HEK293 (cell line): Measurements from ENCODE around the gene DOCK1.

ENCODE experiments used
- YY1 ChIP-seq: fragments of 450-650 bp; formaldehyde crosslinking; IDR thresholded peaks from 2 replicates; pipeline ENCODE4 v1.5.1; 2018; ENCODE audit warnings: missing biosample characterization, missing genetic modification characterization
- ZIC2 ChIP-seq: fragments of 450-650 bp; formaldehyde crosslinking; IDR thresholded peaks from 2 replicates; pipeline ENCODE4 v1.5.1; 2016; ENCODE audit warnings: missing biosample characterization, missing genetic modification characterization
- ZNF175 ChIP-seq: fragments of 450-650 bp; formaldehyde crosslinking; IDR thresholded peaks from 2 replicates; pipeline ENCODE4 v1.5.1; 2016; ENCODE audit warnings: missing biosample characterization, missing genetic modification characterization
- ZNF302 ChIP-seq: fragments of 450-650 bp; formaldehyde crosslinking; IDR thresholded peaks from 2 replicates; pipeline ENCODE4 v1.5.1; 2016; ENCODE audit warnings: missing biosample characterization, missing genetic modification characterization, low read depth
- ZNF433 ChIP-seq: fragments of 450-650 bp; formaldehyde crosslinking; IDR thresholded peaks from 2 replicates; pipeline ENCODE4 v1.5.1; 2016; ENCODE audit warnings: missing biosample characterization, missing genetic modification characterization, low read depth
- ZNF514 ChIP-seq: fragments of 450-650 bp; formaldehyde crosslinking; IDR thresholded peaks from 2 replicates; pipeline ENCODE4 v1.5.1; 2016; ENCODE audit warnings: missing biosample characterization, missing genetic modification characterization
- ZNF555 ChIP-seq: fragments of 450-650 bp; formaldehyde crosslinking; conservative IDR thresholded peaks from 2 replicates; pipeline ENCODE4 v1.5.1; 2017; ENCODE audit warnings: missing biosample characterization, mild to moderate bottlenecking, missing genetic modification characterization, inconsistent platforms
- ZNF830 ChIP-seq: fragments of 450-650 bp; IDR thresholded peaks from 2 replicates; pipeline ENCODE4 v1.5.0; 2018; ENCODE audit warnings: missing biosample characterization, missing genetic modification characterization, low read depth, mild to moderate bottlenecking, moderate library complexity
- TF ChIP-seq, protein P1 (sequence below): sonication (generic); formaldehyde crosslinking; IDR thresholded peaks from 2 replicates; pipeline ENCODE4 v1.8.1; 2022; ENCODE audit warnings: mild to moderate bottlenecking, moderate library complexity, missing genetic modification reagents
- TF ChIP-seq, protein P2 (sequence below): fragments of 450-650 bp; formaldehyde crosslinking; IDR thresholded peaks from 2 replicates; pipeline ENCODE4 v1.5.1; 2016; ENCODE audit warnings: missing biosample characterization, missing genetic modification characterization
- TF ChIP-seq, protein P3 (sequence below): fragments of 450-650 bp; formaldehyde crosslinking; IDR thresholded peaks from 2 replicates; pipeline ENCODE4 v1.5.1; 2016; ENCODE audit warnings: missing biosample characterization, missing genetic modification characterization
- TF ChIP-seq, protein P4 (sequence below): fragments of 450-650 bp; formaldehyde crosslinking; IDR thresholded peaks from 2 replicates; pipeline ENCODE4 v1.5.1; 2016; ENCODE audit warnings: missing biosample characterization, missing genetic modification characterization
- TF ChIP-seq, protein P5 (sequence below): fragments of 450-650 bp; formaldehyde crosslinking; IDR thresholded peaks from 2 replicates; pipeline ENCODE4 v1.5.1; 2016; ENCODE audit warnings: missing biosample characterization, missing genetic modification characterization
- TF ChIP-seq, protein P6 (sequence below): fragments of 450-650 bp; formaldehyde crosslinking; IDR thresholded peaks from 2 replicates; pipeline ENCODE4 v1.5.1; 2016; ENCODE audit warnings: missing biosample characterization, missing genetic modification characterization

DNA sequence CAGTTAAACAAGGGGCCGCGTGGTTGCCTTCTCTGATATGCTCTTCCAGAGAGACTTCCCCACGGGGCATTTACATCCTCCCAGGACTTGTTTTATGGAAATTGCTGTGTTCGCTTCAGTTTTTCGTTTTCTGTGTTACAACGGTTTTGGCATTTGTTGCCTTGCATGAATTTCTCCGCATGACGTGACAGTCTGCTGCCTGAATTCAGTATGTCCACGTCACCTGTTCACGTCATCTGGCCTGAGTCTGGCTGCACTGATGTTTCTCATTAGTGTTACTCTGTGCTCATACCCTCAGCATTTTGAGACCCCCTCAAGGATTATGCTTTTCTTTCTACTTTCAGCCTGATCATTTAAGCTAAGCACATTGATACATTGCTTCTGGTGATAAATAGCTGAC, 340.2 kb downstream of the DOCK1 start:
- TF ChIP-seq ZIC2 (tag by site-specific recombination) = no peak
- no peak for TF ChIP-seq ZNF514 (tag by site-specific recombination)
- no peak for TF ChIP-seq ZNF433 (tag by site-specific recombination)
- TF ChIP-seq, protein P1, sequence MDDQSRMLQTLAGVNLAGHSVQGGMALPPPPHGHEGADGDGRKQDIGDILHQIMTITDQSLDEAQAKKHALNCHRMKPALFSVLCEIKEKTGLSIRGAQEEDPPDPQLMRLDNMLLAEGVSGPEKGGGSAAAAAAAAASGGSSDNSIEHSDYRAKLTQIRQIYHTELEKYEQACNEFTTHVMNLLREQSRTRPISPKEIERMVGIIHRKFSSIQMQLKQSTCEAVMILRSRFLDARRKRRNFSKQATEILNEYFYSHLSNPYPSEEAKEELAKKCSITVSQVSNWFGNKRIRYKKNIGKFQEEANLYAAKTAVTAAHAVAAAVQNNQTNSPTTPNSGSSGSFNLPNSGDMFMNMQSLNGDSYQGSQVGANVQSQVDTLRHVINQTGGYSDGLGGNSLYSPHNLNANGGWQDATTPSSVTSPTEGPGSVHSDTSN = no peak
- TF ChIP-seq, protein P2, sequence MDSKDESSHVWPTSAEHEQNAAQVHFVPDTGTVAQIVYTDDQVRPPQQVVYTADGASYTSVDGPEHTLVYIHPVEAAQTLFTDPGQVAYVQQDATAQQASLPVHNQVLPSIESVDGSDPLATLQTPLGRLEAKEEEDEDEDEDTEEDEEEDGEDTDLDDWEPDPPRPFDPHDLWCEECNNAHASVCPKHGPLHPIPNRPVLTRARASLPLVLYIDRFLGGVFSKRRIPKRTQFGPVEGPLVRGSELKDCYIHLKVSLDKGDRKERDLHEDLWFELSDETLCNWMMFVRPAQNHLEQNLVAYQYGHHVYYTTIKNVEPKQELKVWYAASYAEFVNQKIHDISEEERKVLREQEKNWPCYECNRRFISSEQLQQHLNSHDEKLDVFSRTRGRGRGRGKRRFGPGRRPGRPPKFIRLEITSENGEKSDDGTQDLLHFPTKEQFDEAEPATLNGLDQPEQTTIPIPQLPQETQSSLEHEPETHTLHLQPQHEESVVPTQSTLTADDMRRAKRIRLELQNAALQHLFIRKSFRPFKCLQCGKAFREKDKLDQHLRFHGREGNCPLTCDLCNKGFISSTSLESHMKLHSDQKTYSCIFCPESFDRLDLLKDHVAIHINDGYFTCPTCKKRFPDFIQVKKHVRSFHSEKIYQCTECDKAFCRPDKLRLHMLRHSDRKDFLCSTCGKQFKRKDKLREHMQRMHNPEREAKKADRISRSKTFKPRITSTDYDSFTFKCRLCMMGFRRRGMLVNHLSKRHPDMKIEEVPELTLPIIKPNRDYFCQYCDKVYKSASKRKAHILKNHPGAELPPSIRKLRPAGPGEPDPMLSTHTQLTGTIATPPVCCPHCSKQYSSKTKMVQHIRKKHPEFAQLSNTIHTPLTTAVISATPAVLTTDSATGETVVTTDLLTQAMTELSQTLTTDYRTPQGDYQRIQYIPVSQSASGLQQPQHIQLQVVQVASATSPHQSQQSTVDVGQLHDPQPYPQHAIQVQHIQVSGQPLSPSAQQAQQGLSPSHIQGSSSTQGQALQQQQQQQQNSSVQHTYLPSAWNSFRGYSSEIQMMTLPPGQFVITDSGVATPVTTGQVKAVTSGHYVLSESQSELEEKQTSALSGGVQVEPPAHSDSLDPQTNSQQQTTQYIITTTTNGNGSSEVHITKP (tag by site-specific recombination) = no peak
- TF ChIP-seq ZNF555 (tag by site-specific recombination) = no peak
- TF ChIP-seq, protein P3, sequence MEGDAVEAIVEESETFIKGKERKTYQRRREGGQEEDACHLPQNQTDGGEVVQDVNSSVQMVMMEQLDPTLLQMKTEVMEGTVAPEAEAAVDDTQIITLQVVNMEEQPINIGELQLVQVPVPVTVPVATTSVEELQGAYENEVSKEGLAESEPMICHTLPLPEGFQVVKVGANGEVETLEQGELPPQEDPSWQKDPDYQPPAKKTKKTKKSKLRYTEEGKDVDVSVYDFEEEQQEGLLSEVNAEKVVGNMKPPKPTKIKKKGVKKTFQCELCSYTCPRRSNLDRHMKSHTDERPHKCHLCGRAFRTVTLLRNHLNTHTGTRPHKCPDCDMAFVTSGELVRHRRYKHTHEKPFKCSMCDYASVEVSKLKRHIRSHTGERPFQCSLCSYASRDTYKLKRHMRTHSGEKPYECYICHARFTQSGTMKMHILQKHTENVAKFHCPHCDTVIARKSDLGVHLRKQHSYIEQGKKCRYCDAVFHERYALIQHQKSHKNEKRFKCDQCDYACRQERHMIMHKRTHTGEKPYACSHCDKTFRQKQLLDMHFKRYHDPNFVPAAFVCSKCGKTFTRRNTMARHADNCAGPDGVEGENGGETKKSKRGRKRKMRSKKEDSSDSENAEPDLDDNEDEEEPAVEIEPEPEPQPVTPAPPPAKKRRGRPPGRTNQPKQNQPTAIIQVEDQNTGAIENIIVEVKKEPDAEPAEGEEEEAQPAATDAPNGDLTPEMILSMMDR (tag by site-specific recombination) = no peak
- no peak for TF ChIP-seq ZNF830
- TF ChIP-seq, protein P4, sequence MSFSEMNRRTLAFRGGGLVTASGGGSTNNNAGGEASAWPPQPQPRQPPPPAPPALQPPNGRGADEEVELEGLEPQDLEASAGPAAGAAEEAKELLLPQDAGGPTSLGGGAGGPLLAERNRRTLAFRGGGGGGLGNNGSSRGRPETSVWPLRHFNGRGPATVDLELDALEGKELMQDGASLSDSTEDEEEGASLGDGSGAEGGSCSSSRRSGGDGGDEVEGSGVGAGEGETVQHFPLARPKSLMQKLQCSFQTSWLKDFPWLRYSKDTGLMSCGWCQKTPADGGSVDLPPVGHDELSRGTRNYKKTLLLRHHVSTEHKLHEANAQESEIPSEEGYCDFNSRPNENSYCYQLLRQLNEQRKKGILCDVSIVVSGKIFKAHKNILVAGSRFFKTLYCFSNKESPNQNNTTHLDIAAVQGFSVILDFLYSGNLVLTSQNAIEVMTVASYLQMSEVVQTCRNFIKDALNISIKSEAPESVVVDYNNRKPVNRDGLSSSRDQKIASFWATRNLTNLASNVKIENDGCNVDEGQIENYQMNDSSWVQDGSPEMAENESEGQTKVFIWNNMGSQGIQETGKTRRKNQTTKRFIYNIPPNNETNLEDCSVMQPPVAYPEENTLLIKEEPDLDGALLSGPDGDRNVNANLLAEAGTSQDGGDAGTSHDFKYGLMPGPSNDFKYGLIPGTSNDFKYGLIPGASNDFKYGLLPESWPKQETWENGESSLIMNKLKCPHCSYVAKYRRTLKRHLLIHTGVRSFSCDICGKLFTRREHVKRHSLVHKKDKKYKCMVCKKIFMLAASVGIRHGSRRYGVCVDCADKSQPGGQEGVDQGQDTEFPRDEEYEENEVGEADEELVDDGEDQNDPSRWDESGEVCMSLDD (tag by site-specific recombination) = no peak
- TF ChIP-seq ZNF175 (tag by site-specific recombination) = no peak
- no peak for TF ChIP-seq ZNF302 (tag by site-specific recombination)
- TF ChIP-seq, protein P5, sequence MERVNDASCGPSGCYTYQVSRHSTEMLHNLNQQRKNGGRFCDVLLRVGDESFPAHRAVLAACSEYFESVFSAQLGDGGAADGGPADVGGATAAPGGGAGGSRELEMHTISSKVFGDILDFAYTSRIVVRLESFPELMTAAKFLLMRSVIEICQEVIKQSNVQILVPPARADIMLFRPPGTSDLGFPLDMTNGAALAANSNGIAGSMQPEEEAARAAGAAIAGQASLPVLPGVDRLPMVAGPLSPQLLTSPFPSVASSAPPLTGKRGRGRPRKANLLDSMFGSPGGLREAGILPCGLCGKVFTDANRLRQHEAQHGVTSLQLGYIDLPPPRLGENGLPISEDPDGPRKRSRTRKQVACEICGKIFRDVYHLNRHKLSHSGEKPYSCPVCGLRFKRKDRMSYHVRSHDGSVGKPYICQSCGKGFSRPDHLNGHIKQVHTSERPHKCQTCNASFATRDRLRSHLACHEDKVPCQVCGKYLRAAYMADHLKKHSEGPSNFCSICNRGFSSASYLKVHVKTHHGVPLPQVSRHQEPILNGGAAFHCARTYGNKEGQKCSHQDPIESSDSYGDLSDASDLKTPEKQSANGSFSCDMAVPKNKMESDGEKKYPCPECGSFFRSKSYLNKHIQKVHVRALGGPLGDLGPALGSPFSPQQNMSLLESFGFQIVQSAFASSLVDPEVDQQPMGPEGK (tag by site-specific recombination) = no peak
- no peak for TF ChIP-seq YY1
- TF ChIP-seq, protein P6, sequence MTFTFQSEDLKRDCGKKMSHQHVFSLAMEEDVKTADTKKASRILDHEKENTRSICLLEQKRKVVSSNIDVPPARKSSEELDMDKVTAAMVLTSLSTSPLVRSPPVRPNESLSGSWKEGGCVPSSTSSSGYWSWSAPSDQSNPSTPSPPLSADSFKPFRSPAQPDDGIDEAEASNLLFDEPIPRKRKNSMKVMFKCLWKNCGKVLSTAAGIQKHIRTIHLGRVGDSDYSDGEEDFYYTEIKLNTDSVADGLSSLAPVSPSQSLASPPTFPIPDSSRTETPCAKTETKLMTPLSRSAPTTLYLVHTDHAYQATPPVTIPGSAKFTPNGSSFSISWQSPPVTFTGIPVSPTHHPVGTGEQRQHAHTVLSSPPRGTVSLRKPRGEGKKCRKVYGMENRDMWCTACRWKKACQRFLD (tag by site-specific recombination) = no peak
